Parathyroid adenoma (tissue), 2 donors: ENCODE results near the gene FOXA3.

ENCODE experiments used
- H2AFZ ChIP-seq: fragments of 300-600 bp; sonication (generic); one replicate; pipeline ENCODE4 v1.7.0; 2017; ENCODE audit warnings: antibody characterized with exemption, mild to moderate bottlenecking
- H3K27ac ChIP-seq: fragments of 300-600 bp; sonication (generic); one replicate; pipeline ENCODE4 v1.7.0; 2017
- H3K27me3 ChIP-seq: fragments of 300-600 bp; sonication (generic); one replicate; pipeline ENCODE4 v1.7.0; 2017; ENCODE audit warnings: low read length; ENCODE audit not compliant: control insufficient read depth, insufficient read depth
- H3K36me3 ChIP-seq: fragments of 300-600 bp; sonication (generic); one replicate; pipeline ENCODE4 v1.7.0; 2017; ENCODE audit warnings: low read length; ENCODE audit not compliant: control insufficient read depth, insufficient read depth
- H3K4me1 ChIP-seq: fragments of 300-600 bp; sonication (generic); one replicate; pipeline ENCODE4 v1.7.0; 2017; ENCODE audit warnings: control low read depth
- H3K4me2 ChIP-seq: fragments of 300-600 bp; sonication (generic); one replicate; pipeline ENCODE4 v1.7.0; 2017; ENCODE audit warnings: low read length
- H3K4me3 ChIP-seq: fragments of 300-600 bp; sonication (generic); one replicate; pipeline ENCODE4 v1.7.0; 2017; ENCODE audit warnings: low read depth, low read length
- H3K79me2 ChIP-seq: fragments of 300-600 bp; sonication (generic); one replicate; pipeline ENCODE4 v1.7.0; 2017; ENCODE audit warnings: control low read depth
- H3K9ac ChIP-seq: fragments of 300-600 bp; sonication (generic); one replicate; pipeline ENCODE4 v1.7.0; 2017; ENCODE audit warnings: mild to moderate bottlenecking
- H3K9me3 ChIP-seq: fragments of 300-600 bp; sonication (generic); one replicate; pipeline ENCODE4 v1.7.0; 2017; ENCODE audit warnings: low read length; ENCODE audit not compliant: control insufficient read depth
- CTCF ChIP-seq: fragments of 300-600 bp; sonication (generic); IDR thresholded peaks from one replicate; pipeline ENCODE4 v1.7.0; 2017; ENCODE audit warnings: antibody characterized with exemption, mild to moderate bottlenecking
- donor health status: primary hyperparathyroidism.

Gene FOXA3

GRCh38 chr19:45863840-45864628, at the start of gene FOXA3:
TSS of gene FOXA3 (plus strand) at chr19:45864326. CDS start at chr19:45864457, 131 bp downstream.
- Histone ChIP-seq H3K4me2 (peak within 1 kb of the TSS; percentile 63), H2AFZ (peak within 1 kb of the TSS; percentile 82), H3K9ac (no peak within 1 kb of the TSS), H3K27ac (no peak within 1 kb of the TSS), H3K4me3 (peak within 1 kb of the TSS; percentile 86), H3K27me3 (no peaks in the 10 kb centered on the region), H3K9me3 (no peaks in the 10 kb centered on the region), H3K36me3 (no peaks in the 10 kb centered on the region), H3K4me1 (peaks cover 3% of the 10 kb centered on the region), H3K79me2 (peaks cover 3% of the 10 kb centered on the region)
- peak; percentile 36 for TF ChIP-seq CTCF

GRCh38 chr19:45814851-45815480, 49.2 kb upstream of the FOXA3 start, which contains the start of gene RSPH6A:
TSS of gene RSPH6A (minus strand) at chr19:45815308. CDS start at chr19:45815176, 132 bp downstream.
- Histone ChIP-seq H2AFZ (no peak within 1 kb of the TSS), H3K4me3 (peak within 1 kb of the TSS; percentile 74), H3K9me3 (no peaks in the 10 kb centered on the region), H3K36me3 (no peaks in the 10 kb centered on the region), H3K9ac (no peak within 1 kb of the TSS), H3K79me2 (no peaks in the 10 kb centered on the region), H3K4me1 (no peaks in the 10 kb centered on the region), H3K27me3 (no peaks in the 10 kb centered on the region), H3K4me2 (peak within 1 kb of the TSS; percentile 90), H3K27ac (no peak within 1 kb of the TSS)
- no peak for TF ChIP-seq CTCF

- no peaks in the 10 kb centered on the region for H3K4me1 ChIP-seq
- H3K4me2 ChIP-seq: peak overlapping the region; percentile 90
- H3K9ac ChIP-seq: no peak overlapping the region
- H3K9me3 ChIP-seq: no peaks in the 10 kb centered on the region
- H3K36me3 ChIP-seq: no peaks in the 10 kb centered on the region
- no peak overlapping the region for H3K27ac ChIP-seq
- H3K27me3 ChIP-seq: no peaks in the 10 kb centered on the region
- no peak overlapping the region for H2AFZ ChIP-seq
- H3K79me2 ChIP-seq: no peaks in the 10 kb centered on the region
- TF ChIP-seq CTCF: no peak
- H3K4me3 ChIP-seq: peak overlapping the region; percentile 74
These were observed 48.5 kb upstream of the FOXA3 start for GRCh38 chr19:45815481-45816216.

GRCh38 chr19:45816236-45817009, 47.7 kb upstream of the FOXA3 start:
- Histone ChIP-seq H3K27me3 (no peaks in the 10 kb centered on the region), H2AFZ (no peak overlapping the region), H3K79me2 (no peaks in the 10 kb centered on the region), H3K4me3 (peak overlapping the region; percentile 74), H3K27ac (no peak overlapping the region), H3K9me3 (no peaks in the 10 kb centered on the region), H3K4me1 (no peaks in the 10 kb centered on the region), H3K36me3 (no peaks in the 10 kb centered on the region), H3K9ac (no peak overlapping the region), H3K4me2 (peak overlapping the region; percentile 90)
- no peak for TF ChIP-seq CTCF
